HG03097 (cell line): Measurements from ENCODE around the gene KLHL1.
A peak's percentile ranks its signal among the peaks of the same experiment; 100 is the strongest.

Experiments
- ATAC-seq: cut with Tn5 transposase; IDR thresholded peaks from one replicate; pipeline ENCODE4 v1.9.1; 2021; ENCODE audit not compliant: unreplicated experiment, low FRiP score

KLHL1 gene

DNA sequence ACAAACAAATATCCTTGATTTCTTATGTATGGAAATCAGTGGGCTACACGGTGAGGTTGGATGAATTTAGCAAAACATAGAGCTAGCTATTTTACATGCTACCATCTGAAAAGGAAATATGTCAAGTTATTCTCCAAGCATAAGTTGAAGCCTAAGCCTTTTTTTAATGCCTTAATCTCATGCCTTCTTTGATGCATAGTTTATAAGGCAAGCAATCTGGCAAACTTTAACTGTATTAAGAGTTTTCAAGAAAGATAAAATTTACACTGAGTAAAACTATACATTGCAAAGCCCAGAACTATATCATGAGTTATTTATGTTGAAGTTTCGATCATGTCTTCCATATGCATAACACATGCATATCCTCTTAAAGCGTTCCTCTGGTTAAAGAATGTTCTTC, 85.6 kb downstream of the KLHL1 start:
- ATAC-seq: no peak

GRCh38 chr13:70016116-70016515, 92.1 kb downstream of the KLHL1 start:
- ATAC-seq: no peak

DNA sequence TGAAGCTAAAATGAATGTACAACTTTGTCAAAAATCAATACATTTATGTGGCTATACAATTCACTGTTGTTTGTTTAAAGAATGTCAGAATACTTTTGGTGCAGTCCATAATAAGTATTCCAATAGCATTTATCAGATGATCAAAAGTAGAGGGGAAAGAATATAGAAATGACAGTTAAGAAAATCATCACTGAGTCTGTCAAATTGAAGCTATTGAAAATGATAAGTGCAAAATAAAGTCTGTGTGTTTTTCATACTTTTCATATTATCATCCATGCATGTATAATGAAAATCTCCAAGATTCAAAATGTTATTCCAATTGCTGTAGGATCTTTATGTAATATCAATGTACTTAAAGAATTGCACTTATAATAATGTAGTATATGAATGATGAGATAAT, 93.9 kb downstream of the KLHL1 start:
- ATAC-seq: no peak

DNA sequence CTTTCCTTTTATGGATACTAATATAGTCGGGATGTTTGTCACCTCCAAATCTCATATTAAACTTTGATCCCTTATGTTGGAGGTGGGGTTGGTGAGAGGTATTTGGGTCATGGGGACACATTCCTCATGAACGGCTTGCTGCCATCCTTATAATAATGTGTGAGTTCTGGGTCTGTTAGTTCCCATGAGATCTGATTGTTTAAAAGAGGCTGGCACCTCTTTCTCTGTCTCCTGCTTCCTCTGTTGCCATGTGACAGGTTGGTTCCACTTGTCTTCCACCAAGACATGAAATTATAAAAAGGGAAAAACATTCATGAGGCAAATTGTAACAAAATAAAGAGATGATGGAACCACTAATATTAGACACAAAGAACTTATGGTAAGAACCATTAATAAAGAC, 108.4 kb downstream of the KLHL1 start:
- ATAC-seq: no peak

DNA sequence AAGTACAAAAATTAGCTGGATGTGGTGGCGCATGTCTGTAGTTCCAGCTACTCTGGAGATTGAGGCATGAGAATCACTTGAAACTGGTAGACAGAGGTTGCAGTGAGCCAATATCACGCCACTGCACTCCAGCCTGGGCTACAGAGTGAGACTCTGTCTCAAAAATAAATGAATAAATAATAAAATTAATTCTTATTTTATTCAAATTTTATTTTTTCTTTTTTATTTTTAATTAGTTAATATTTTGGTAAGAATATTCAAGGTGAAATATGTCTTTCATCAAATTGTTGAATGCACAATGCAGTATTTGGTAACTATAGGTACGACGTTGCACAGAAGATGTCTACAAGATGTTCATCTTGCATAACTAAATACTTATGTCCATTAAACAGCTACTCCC, 111.2 kb downstream of the KLHL1 start:
- no peak for ATAC-seq

DNA sequence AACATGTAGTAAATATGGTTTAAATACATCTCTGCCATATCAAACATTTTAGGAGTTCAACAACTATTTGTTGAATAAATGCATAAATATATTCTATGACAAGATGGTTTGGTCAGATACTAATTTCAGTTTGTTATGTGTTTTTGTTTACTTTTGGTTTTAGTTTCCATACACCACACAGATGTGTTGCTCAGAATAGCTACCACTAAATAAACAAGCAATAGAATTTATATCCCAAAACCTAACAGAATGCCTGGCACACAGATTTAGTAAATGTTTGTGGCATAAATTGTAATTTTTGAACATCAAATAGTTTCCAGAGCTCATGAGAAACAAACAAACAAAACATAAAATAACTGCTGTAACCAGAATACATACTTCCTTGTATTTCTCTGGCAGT, 127.5 kb downstream of the KLHL1 start:
- no peak for ATAC-seq

DNA sequence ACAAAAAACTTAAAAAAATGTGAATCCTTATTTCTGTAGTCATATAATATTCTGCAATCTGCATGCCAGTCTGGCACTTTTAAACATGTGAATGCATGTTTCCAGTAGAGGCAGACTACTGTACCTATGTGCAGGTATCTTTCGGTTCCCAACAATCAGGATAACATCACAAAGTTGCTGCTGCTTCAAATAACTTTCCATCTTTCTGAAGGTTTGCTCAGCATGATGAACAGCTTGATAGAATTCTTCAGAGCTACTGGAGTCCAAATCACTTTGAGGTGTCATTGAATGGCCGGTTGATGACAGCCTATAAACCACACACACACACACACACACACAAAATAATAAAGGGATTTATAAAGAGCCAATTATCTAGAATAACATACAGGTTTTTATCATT, 132.8 kb downstream of the KLHL1 start:
- ATAC-seq: no peak

- ATAC-seq: no peak
Observed at GRCh38 chr13:69970520-69970919, 137.7 kb downstream of the KLHL1 start.

DNA sequence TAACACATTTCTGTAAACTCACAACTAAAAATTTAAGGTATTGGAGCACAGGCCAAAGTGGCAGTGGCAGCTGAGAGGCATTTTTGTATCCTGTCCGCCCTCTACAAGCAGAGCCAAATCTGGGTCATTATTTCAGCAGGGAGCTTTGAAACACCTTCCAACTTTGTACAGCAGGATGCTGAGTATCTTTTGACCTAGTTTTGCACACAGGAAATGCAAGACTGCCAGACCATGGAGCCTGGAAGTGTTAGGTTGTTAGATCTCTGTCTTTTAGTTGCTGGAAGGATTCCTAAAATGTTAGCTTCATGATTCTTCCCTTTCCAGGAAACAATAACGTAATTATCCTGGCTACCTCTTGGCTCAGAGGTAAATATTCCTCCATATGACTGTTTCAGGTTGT, 149.2 kb downstream of the KLHL1 start:
- ATAC-seq: no peak

DNA sequence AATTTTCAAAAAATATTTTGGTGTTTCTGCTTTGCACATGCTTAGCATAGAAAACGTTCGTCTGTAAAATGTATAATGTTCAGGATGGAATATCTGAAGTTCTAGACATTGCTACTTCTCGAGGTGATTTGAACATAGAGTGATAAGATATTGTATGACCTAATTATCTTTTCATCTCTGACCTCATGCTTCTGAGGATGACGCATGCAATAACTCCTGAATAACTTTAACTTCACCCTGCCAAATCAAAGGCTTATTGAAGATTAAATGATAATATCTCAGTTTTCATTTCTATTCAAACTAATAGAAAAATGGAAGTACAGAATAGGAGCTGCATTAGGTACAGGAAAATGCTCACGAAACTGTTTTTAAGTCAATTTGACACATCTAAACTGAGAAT, 151.4 kb downstream of the KLHL1 start:
- ATAC-seq: no peak

- no peak for ATAC-seq
Observed at GRCh38 chr13:69956349-69956748, 151.9 kb downstream of the KLHL1 start.

DNA sequence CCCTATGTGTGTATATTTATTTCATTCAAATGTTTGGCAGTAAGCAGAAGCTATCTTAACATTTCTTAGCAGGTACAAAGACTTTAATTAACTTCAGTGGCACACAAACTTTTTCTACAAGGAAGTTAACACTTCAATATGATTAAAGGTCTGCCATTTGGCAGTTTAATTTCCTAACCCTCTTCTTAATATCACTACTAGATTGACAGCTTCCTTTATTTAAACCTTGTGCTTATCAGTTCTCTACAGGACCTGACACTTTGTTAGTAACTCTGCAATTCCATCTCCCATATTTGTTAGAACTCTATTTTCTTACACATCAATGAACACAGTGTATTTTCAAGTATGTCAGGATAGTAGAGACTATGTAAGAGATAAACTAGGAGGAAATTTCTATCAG, 153.0 kb downstream of the KLHL1 start:
- no peak for ATAC-seq

- no peak for ATAC-seq
Observed at GRCh38 chr13:69951412-69951811, 156.8 kb downstream of the KLHL1 start.

GRCh38 chr13:69950160-69950559, 158.1 kb downstream of the KLHL1 start:
- ATAC-seq: no peak

DNA sequence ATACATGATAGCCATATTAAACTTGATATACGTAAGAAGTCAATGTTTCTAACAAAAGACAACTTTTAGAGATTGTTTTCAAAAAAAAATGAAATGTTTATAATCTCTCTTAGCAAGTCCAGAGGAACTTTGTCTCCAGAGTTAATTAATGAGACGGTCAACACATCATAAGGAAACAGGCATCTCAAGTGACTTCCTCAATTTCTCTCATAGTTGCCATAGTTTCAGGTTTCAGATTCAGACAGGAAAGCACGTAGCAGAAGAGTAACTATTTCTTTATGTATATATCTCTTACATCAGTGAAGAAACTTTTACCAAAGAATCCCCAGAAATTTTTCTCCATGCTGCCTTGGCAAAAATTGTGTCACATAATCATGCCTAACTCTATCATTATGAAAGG, 160.2 kb downstream of the KLHL1 start:
- ATAC-seq: peak; percentile 95

- peak; percentile 21 for ATAC-seq
Observed at GRCh38 chr13:69947582-69947981, 160.7 kb downstream of the KLHL1 start.

DNA sequence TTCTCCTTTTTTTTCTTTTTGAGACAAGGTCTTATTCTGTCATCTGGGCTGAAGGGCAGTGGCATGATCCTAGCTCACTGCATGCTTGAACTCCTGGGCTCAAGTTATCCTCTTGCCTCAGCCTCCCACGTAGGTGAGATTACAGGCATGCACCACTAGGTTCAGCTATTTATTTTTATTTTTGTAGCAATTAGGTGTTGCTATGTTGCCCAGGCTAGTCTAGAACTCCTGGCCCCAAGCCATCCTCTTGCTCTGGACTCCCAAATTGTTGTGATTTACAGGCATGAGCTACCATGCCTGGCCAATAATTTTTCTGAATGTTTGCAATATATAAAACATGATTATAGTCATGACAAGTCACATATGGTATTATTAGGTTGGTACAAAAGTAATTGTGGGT, 161.7 kb downstream of the KLHL1 start:
- no peak for ATAC-seq

- ATAC-seq: no peak
Observed at GRCh38 chr13:69935043-69935442, 173.2 kb downstream of the KLHL1 start.

DNA sequence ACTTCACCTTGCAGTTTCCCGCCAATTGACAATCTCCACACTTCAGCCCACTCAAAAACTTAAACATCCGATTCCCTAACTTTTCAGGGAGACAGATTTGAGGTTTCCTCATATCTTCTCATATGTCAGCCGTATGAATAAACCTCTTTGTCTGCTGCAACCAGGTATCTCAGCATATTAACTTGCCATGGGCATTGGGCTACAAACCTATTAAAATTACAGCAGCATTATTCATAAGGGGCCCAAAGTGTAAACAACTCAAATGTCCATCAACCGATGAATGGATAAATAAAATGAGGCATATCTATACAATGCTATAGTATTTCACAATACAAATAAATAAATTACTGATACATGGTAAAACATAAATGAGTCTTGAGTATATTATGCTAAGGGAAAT, 180.0 kb downstream of the KLHL1 start:
- ATAC-seq: no peak

DNA sequence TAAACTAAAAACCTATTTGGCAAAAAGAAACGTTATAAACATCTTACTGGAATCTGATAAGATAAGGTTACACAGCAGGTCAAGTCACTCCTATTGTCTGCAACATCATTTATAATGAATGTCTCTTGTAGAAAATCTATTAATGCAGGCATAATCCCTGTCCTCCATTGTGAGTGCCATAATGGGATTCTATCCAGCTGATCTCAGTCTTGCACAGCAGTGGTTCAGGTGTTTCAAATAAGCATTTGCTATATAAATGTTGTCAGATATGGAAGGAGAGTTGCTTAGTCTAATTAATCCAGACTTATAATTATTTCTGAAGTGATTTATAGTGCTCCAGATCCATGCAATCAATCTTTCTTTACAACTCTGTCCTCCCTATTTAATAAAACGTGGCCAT, 187.1 kb downstream of the KLHL1 start:
- no peak for ATAC-seq

- no peak for ATAC-seq
Observed at GRCh38 chr13:69912630-69913029, 195.6 kb downstream of the KLHL1 start.

- no peak for ATAC-seq
Observed at GRCh38 chr13:69910800-69911199, 197.5 kb downstream of the KLHL1 start.

DNA sequence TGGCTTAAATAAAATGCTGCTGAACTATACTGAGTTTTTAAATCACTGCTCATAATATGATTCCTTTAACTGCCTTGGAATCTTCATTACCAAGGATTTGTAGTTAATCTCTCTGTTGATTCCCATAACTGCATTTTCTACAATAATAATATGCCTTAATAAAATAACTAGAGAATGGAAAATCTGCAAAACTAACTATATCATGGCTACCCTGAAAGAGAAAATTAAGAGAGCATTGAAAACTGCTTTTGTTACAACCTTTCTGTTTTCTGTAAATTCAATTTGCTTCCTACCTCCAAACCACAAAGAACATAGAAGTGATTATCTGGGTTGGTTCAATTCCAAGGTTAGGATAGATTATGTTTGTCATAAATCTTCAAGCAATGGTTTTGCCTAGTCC, 203.5 kb downstream of the KLHL1 start:
- ATAC-seq: no peak

- ATAC-seq: no peak
Observed at GRCh38 chr13:69903081-69903480, 205.2 kb downstream of the KLHL1 start.
